ENCODE measurements around the gene OXCT2.

Gene OXCT2

GRCh38 chr1:39757501-39757900, 13.6 kb downstream of the OXCT2 start:
- H3K36me3 ChIP-seq (ENCODE audit: control insufficient read depth in 4 of 4, insufficient read depth in 4 of 4, low read length in 3 of 4) = peaks cover 4 to 64% (median 52%) of the 10 kb centered on the region in 4 experiments
- no peaks in the 10 kb centered on the region for H3K27me3 ChIP-seq (replicated peaks in 2 of 5; ENCODE audit: control insufficient read depth in 4 of 5, insufficient read depth in 5 of 5, low read length in 4 of 5)
- 10% methylated on average over 2 of the region's 5 CpGs for WGBS (ENCODE audit: insufficient coverage)
- H3K4me1 ChIP-seq (ENCODE audit: control extremely low read depth in 1 of 4, control insufficient read depth in 4 of 4, insufficient read depth in 4 of 4, low read length in 3 of 4) = peaks cover 0 to 23% (median 9%) of the 10 kb centered on the region in 4 experiments
- H3K4me3 ChIP-seq (ENCODE audit: control insufficient read depth in 1 of 7, extremely low read depth in 1 of 7, insufficient read depth in 4 of 7, low read depth in 2 of 7, low read length in 6 of 7) = peak overlapping the region in 1 of 7 experiments; percentile 13
- DNase-seq = peak; percentile 82 to 95 (median 89)
- POLR2A ChIA-PET = no interaction called here
- CTCF ChIA-PET = no interaction called here
- no peaks in the 10 kb centered on the region for H3K9me3 ChIP-seq (ENCODE audit: control extremely low read depth in 1 of 5, control insufficient read depth in 4 of 5, insufficient read depth in 2 of 5, low read depth in 1 of 5, low read length in 4 of 5)
- no peak overlapping the region for H3K27ac ChIP-seq (ENCODE audit: insufficient read depth in 1 of 2, low read depth in 1 of 2, low read length in 2 of 2, poor library complexity in 1 of 2, severe bottlenecking in 2 of 2)

GRCh38 chr1:39755965-39756659, 15.0 kb downstream of the OXCT2 start:
- H3K4me1 ChIP-seq (ENCODE audit: control extremely low read depth in 1 of 4, control insufficient read depth in 4 of 4, insufficient read depth in 4 of 4, low read length in 3 of 4) = peaks cover 0 to 23% (median 9%) of the 10 kb centered on the region in 4 experiments
- H3K27me3 ChIP-seq (replicated peaks in 2 of 5; ENCODE audit: control insufficient read depth in 4 of 5, insufficient read depth in 5 of 5, low read length in 4 of 5) = no peaks in the 10 kb centered on the region
- CTCF ChIA-PET = no interaction called here
- H3K36me3 ChIP-seq (ENCODE audit: control insufficient read depth in 4 of 4, insufficient read depth in 4 of 4, low read length in 3 of 4) = peaks cover 10 to 78% (median 58%) of the 10 kb centered on the region in 4 experiments
- no peak for DNase-seq
- no peak overlapping the region for H3K27ac ChIP-seq (ENCODE audit: insufficient read depth in 1 of 2, low read depth in 1 of 2, low read length in 2 of 2, poor library complexity in 1 of 2, severe bottlenecking in 2 of 2)
- no peak overlapping the region for H3K4me3 ChIP-seq (ENCODE audit: control insufficient read depth in 1 of 7, extremely low read depth in 1 of 7, insufficient read depth in 4 of 7, low read depth in 2 of 7, low read length in 6 of 7)
- 85% methylated on average over 7 of the region's 9 CpGs for WGBS (ENCODE audit: insufficient coverage)
- POLR2A ChIA-PET = no interaction called here
- H3K9me3 ChIP-seq (ENCODE audit: control extremely low read depth in 1 of 5, control insufficient read depth in 4 of 5, insufficient read depth in 2 of 5, low read depth in 1 of 5, low read length in 4 of 5) = no peaks in the 10 kb centered on the region

GRCh38 chr1:39754906-39755504, 16.1 kb downstream of the OXCT2 start:
- Histone ChIP-seq H3K27ac (ENCODE audit: insufficient read depth in 1 of 2, low read depth in 1 of 2, low read length in 2 of 2, poor library complexity in 1 of 2, severe bottlenecking in 2 of 2) (no peak overlapping the region), H3K4me3 (ENCODE audit: control insufficient read depth in 1 of 7, extremely low read depth in 1 of 7, insufficient read depth in 4 of 7, low read depth in 2 of 7, low read length in 6 of 7) (no peak overlapping the region), H3K27me3 (replicated peaks in 2 of 5; ENCODE audit: control insufficient read depth in 4 of 5, insufficient read depth in 5 of 5, low read length in 4 of 5) (no peaks in the 10 kb centered on the region), H3K9me3 (ENCODE audit: control extremely low read depth in 1 of 5, control insufficient read depth in 4 of 5, insufficient read depth in 2 of 5, low read depth in 1 of 5, low read length in 4 of 5) (no peaks in the 10 kb centered on the region), H3K4me1 (ENCODE audit: control extremely low read depth in 1 of 4, control insufficient read depth in 4 of 4, insufficient read depth in 4 of 4, low read length in 3 of 4) (peaks cover 0 to 23% (median 9%) of the 10 kb centered on the region in 4 experiments), H3K36me3 (ENCODE audit: control insufficient read depth in 4 of 4, insufficient read depth in 4 of 4, low read length in 3 of 4) (peaks cover 14 to 86% (median 67%) of the 10 kb centered on the region in 4 experiments)
- ChIA-PET POLR2A (no interaction called here), CTCF (interaction anchor here (0.8 kb wide), 1 partner anchor 125 kb away, joined by 3 read pairs; no protein-coding TSS in a partner anchor)
- DNase-seq = no peak
- WGBS (ENCODE audit: insufficient coverage) = 50% methylated on average over 2 of the region's 2 CpGs

GRCh38 chr1:39754026-39754570, 17.1 kb downstream of the OXCT2 start:
- no peak overlapping the region for H3K4me3 ChIP-seq (ENCODE audit: control insufficient read depth in 1 of 7, extremely low read depth in 1 of 7, insufficient read depth in 4 of 7, low read depth in 2 of 7, low read length in 6 of 7)
- WGBS (ENCODE audit: insufficient coverage) = 86% methylated on average over 2 of the region's 2 CpGs
- no peaks in the 10 kb centered on the region for H3K9me3 ChIP-seq (ENCODE audit: control extremely low read depth in 1 of 5, control insufficient read depth in 4 of 5, insufficient read depth in 2 of 5, low read depth in 1 of 5, low read length in 4 of 5)
- H3K27ac ChIP-seq (ENCODE audit: insufficient read depth in 1 of 2, low read depth in 1 of 2, low read length in 2 of 2, poor library complexity in 1 of 2, severe bottlenecking in 2 of 2) = no peak overlapping the region
- ChIA-PET POLR2A (no interaction called here), CTCF (interaction anchor here (0.8 kb wide), 1 partner anchor 124 kb away, joined by 3 read pairs; no protein-coding TSS in a partner anchor)
- peaks cover 0 to 23% (median 9%) of the 10 kb centered on the region in 4 experiments for H3K4me1 ChIP-seq (ENCODE audit: control extremely low read depth in 1 of 4, control insufficient read depth in 4 of 4, insufficient read depth in 4 of 4, low read length in 3 of 4)
- peaks cover 16 to 83% (median 67%) of the 10 kb centered on the region in 4 experiments for H3K36me3 ChIP-seq (ENCODE audit: control insufficient read depth in 4 of 4, insufficient read depth in 4 of 4, low read length in 3 of 4)
- H3K27me3 ChIP-seq (replicated peaks in 2 of 5; ENCODE audit: control insufficient read depth in 4 of 5, insufficient read depth in 5 of 5, low read length in 4 of 5) = no peaks in the 10 kb centered on the region
- no peak for DNase-seq

GRCh38 chr1:39753132-39754025, 17.8 kb downstream of the OXCT2 start:
- peaks cover 14 to 86% (median 69%) of the 10 kb centered on the region in 4 experiments for H3K36me3 ChIP-seq (ENCODE audit: control insufficient read depth in 4 of 4, insufficient read depth in 4 of 4, low read length in 3 of 4)
- no peaks in the 10 kb centered on the region for H3K9me3 ChIP-seq (ENCODE audit: control extremely low read depth in 1 of 5, control insufficient read depth in 4 of 5, insufficient read depth in 2 of 5, low read depth in 1 of 5, low read length in 4 of 5)
- H3K4me3 ChIP-seq (ENCODE audit: control insufficient read depth in 1 of 7, extremely low read depth in 1 of 7, insufficient read depth in 4 of 7, low read depth in 2 of 7, low read length in 6 of 7) = no peak overlapping the region
- 96% methylated on average over 14 of the region's 16 CpGs for WGBS (ENCODE audit: insufficient coverage)
- no peak overlapping the region for H3K27ac ChIP-seq (ENCODE audit: insufficient read depth in 1 of 2, low read depth in 1 of 2, low read length in 2 of 2, poor library complexity in 1 of 2, severe bottlenecking in 2 of 2)
- ChIA-PET POLR2A (no interaction called here), CTCF (interaction anchor here (1.0 kb wide), 1 partner anchor 52 kb away, joined by 3 read pairs; no protein-coding TSS in a partner anchor)
- no peaks in the 10 kb centered on the region for H3K27me3 ChIP-seq (replicated peaks in 2 of 5; ENCODE audit: control insufficient read depth in 4 of 5, insufficient read depth in 5 of 5, low read length in 4 of 5)
- H3K4me1 ChIP-seq (ENCODE audit: control extremely low read depth in 1 of 4, control insufficient read depth in 4 of 4, insufficient read depth in 4 of 4, low read length in 3 of 4) = peaks cover 0 to 23% (median 9%) of the 10 kb centered on the region in 4 experiments
- DNase-seq = no peak

GRCh38 chr1:39752703-39753102, 18.4 kb downstream of the OXCT2 start:
- WGBS (ENCODE audit: insufficient coverage) = 100% methylated on average over 4 of the region's 6 CpGs
- ChIA-PET POLR2A (no interaction called here), CTCF (interaction anchor here (0.9 to 1.0 kb wide), 2 partner anchors 13 to 51 kb away, joined by 3 to 4 read pairs; no protein-coding TSS in a partner anchor)
- H3K4me1 ChIP-seq (ENCODE audit: control extremely low read depth in 1 of 4, control insufficient read depth in 4 of 4, insufficient read depth in 4 of 4, low read length in 3 of 4) = peaks cover 0 to 19% (median 8%) of the 10 kb centered on the region in 4 experiments
- no peaks in the 10 kb centered on the region for H3K9me3 ChIP-seq (ENCODE audit: control extremely low read depth in 1 of 5, control insufficient read depth in 4 of 5, insufficient read depth in 2 of 5, low read depth in 1 of 5, low read length in 4 of 5)
- no peaks in the 10 kb centered on the region for H3K27me3 ChIP-seq (replicated peaks in 2 of 5; ENCODE audit: control insufficient read depth in 4 of 5, insufficient read depth in 5 of 5, low read length in 4 of 5)
- H3K4me3 ChIP-seq (ENCODE audit: control insufficient read depth in 1 of 7, extremely low read depth in 1 of 7, insufficient read depth in 4 of 7, low read depth in 2 of 7, low read length in 6 of 7) = no peak overlapping the region
- H3K27ac ChIP-seq (ENCODE audit: insufficient read depth in 1 of 2, low read depth in 1 of 2, low read length in 2 of 2, poor library complexity in 1 of 2, severe bottlenecking in 2 of 2) = no peak overlapping the region
- H3K36me3 ChIP-seq (ENCODE audit: control insufficient read depth in 4 of 4, insufficient read depth in 4 of 4, low read length in 3 of 4) = peaks cover 13 to 86% (median 68%) of the 10 kb centered on the region in 4 experiments
- DNase-seq = no peak
